ENCODE results near the gene DYNLL2.
A peak's percentile ranks its signal among the peaks of the same experiment; 100 is the strongest.
"Not testable (repeated sequence)": the region's sequence is repeated elsewhere in the genome, so short reads cannot be mapped to it uniquely, and the experiment has no call there.

DYNLL2 gene

GRCh38 chr17:58073266-58073665, 10.0 kb upstream of the DYNLL2 start:
- not testable (repeated sequence) for FAIRE-seq

DNA sequence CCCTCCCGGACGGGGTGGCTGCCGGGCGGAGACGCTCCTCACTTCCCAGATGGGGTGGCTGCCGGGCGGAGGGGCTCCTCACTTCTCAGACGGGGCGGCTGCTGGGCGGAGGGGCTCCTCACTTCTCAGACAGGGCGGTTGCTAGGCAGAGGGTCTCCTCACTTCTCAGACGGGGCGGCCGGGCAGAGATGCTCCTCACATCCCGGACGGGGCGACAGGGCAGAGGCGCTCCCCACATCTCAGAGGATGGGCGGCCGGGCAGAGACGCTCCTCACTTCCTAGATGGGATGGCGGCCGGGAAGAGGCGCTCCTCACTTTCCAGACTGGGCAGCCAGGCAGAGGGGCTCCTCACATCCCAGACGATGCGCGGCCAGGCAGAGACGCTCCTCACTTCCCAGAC, 8.8 kb upstream of the DYNLL2 start:
- not testable (repeated sequence) for FAIRE-seq

GRCh38 chr17:58079300-58080033, 3.8 kb upstream of the DYNLL2 start:
- no peak for FAIRE-seq

DNA sequence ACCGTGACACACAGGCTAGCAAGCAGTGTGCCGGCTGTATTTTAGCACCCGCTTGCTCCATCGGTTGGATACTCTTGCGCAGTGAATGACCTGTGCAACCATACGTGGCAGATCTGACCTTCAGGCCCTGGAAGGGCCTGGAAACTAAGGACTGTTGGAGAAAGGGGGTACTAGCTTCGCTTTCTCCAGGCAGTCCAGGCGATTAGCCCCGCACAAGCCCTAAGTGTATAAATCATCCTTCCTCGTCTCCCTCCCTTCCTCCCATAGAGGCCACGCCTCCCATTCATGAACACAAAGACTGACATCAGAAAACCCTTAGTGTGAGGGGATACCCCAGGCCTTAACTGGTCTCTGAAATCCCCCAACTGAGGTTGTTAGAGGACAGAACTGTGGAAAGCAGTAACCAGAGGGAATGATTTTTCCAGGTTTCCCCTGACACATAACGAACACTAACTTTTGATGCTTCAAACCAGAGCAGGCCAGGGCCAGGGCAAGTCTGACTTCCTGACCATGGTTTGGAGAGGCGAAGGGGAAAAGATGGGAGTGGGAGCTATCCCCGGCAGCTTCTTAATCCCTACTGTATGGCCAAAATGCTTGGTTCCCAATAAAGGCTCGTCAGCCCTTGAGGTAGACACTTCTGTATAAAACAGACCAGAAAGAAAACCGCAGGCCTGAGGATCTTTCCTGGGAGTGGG, 1.4 kb upstream of the DYNLL2 start:
- no peak for FAIRE-seq

- no peak for FAIRE-seq
Observed at GRCh38 chr17:58082341-58082869, 814 bp upstream of the DYNLL2 start.

DNA sequence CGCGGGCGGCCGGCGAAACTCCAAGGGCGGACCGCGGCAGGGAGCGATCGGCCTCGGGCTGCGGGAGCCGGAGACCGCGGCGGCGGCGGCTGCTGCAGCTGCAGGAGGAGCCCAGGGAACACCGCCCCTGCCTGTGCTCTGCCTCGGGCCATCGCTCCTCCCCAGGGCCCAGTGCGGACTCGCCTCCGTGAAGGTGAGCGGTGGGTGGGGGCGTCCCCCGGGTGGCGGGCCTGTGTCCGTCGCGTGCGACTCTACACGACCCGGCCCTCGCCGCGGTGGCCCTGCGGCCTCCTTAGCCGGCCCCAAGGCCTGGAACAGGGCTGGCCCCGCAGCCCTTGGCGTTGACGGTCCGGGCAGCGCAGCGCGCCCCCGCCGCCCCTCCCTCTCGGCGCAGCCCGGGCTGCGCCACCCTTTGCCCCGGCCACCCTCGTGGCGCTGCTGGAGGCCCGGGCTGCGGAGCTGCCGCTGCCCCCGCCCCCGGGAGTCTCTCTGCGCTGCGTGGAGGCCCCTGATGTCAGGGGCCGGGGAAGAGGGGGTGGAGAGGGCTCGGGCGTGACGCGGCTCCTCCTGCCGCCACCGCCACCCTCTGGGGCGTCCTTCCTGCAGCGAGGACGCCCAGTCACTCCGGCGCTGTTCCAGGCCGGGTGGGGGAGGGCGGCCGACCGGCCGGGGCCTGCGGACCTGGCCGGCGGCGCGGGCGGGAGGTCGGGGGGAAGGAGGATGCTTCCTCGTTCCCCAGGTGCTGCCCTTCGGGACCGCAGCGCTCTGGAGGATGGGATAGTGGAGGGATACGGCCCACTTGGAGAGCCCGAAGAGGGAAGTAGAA, 485 bp downstream of the DYNLL2 start:
- FAIRE-seq: no peak

DNA sequence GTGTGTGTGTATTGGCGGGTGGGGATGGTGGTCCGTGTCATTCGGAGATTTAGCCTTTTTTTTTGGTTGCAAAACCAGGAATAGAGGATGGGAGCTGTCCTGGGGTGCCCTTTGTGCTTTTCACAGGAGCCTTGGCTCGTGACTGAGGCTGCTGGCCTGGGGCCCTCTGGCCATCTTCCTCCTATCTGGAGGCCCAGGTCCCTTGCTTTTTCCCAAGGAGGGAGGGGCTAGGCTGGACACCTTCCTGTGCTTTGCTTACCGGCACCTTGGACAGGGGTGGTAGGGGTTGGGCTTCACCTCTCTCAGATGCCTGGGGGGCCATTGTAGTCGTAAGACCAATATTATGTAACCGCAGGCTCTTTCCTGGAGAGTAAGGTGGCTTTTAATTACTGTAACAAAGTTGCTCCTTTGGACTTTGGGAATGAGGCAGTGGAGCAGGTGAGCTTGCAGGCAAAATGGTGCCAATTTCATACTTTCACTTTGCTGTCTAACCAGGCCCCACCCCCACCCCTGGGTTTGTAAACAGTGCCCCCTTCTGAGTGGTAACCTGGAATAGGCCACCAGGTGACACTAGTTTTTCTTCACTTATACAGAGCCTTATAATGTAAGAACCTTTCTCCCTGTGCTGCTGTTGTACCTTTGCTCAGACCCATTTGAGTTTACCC, 1.2 kb downstream of the DYNLL2 start:
- FAIRE-seq: no peak

DNA sequence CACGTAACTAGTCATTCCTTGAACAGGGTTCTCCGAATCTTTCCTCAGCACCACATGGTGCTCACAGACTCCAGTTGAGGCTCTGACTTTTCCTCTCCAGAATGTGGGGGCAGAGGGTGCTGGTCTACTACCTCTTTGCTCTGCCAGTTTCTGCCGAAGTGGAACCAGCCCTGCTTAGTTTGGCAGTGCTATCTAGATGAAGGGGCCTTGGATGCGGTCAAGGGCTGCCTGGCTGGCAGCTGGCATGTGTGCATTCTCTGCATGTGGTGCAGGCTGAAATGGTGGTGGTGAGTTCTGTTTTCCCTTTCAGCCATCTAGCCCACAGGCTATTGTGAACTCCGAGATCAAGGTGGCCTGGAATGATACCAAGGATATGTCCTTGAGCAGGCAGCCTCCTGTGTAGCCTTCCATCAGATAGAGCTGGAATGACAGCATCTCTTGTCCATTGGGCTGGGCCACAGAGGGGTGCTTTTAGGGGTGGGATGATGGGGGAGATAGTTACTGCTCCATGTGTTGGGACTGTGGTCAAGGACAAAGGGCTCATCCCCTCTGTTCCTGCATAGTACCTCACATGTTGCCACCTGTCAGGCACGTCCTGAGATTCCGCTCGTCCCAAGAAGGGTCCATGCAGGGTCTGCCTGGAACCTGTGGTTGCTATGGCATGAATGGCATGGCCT, 2.0 kb downstream of the DYNLL2 start:
- FAIRE-seq: no peak

DNA sequence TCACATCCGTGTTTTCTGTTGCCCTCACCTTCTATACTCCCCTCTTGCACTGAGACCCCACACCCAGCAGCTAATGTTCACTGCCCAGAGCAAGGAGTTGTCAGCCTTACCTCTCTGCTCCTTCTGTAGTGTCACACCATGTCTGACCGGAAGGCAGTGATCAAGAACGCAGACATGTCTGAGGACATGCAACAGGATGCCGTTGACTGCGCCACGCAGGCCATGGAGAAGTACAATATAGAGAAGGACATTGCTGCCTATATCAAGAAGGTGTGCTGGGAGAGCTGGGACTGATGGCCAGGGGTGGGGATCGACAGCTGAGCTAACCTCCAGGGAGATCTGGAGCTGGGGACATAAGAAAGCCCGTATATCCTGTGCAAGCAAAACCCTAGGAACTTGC, 3.7 kb downstream of the DYNLL2 start:
- no peak for FAIRE-seq

DNA sequence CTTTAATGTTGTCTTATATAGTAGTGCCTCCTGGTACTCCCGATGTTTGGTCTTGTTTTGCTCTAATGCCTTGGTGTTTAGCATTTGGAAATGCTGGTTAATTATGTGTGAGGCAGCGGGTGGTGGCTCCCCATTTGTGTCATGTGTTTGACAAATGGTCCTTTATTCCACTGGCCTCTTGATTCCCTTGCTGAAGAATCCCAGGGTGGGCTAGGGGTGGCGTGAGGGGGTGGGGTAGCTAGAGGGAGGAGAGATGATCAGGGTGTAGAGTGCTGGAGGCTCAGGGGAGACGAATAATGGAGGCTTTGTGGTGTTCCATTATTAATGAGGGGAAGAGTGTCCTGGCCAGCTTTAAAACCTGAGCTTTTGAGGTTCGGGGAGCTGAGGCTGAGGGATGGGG, 5.4 kb downstream of the DYNLL2 start:
- no peak for FAIRE-seq

DNA sequence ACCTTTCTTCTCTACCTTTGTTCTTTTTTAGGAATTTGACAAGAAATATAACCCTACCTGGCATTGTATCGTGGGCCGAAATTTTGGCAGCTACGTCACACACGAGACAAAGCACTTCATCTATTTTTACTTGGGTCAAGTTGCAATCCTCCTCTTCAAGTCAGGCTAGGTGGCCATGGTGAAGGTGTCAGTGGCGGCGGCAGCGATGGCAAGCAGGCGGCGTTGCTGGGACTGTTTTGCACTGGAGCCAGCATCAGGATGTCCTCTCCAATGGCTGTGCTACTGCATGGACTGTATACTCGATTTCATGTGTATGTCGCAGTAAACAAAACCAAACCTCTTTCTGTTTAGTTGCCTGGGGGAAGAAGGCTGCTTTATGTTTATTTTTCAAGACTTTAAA, 5.9 kb downstream of the DYNLL2 start:
- FAIRE-seq: no peak

GRCh38 chr17:58091024-58091567, 7.9 kb downstream of the DYNLL2 start:
- no peak for FAIRE-seq

DNA sequence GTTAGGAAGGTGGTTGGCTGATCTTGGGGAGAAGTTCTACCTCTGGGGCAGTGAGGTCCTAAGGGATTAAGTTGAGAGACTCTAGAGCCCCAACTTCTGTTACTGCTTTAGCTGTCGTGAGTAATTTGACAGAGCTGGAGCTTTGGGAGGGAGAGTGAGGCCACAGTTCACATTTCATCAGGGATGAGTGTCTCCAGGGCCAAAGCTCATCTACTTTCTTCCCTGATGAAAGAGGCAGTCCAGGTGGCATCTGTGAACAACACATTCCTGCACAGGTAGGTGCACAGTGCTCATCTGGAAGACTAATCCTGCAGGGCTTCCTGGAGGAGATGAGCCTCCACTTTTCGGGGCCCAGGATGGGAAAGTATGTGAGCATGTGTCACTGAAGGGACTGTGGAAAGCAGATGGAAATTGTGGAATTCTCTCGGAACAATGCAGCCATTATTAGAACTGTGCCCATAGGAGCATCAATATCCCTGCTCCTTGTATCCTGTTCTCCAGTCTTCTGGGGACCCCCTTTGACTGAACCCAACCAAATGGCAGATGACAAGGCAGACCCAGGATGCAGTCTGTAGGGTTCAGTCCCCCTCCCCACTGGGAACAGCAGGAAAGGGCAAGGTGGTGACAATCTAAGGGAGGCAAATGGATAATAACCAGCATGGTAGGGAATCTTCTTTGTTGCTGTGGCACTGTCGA, 9.0 kb downstream of the DYNLL2 start:
- FAIRE-seq: no peak

DNA sequence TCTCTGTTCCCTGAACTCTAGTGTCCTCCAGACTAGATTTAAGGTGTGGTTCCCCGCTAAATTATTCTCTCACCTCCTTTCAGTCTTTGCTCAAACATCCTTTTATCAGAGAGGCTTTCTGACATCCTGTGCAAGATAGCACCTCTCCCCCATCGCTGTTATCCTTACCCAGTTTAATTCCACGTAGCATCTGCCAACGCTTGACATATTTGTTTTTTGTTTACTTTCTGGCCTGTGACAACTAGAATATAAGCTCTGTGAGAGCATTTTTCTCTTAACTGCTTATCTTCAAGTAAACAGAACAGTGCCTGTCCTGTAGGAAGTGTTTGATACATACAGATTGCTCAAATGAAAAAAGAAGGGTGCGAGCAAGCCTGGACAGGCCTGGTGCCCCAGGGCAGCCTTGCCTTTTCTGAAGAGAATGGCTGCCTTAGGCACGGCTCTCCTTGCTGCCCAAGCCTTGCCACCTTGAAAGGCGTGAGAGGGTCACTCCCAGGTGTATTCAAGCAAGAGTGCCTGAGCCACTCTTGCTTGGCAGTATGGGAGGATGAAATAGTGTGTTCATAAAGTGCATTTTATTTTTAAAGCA, 9.7 kb downstream of the DYNLL2 start:
- no peak for FAIRE-seq

- FAIRE-seq: no peak
Observed at GRCh38 chr17:58094118-58094517, 10.9 kb downstream of the DYNLL2 start.

- FAIRE-seq: no peak
Observed at GRCh38 chr17:58096892-58097291, 13.7 kb downstream of the DYNLL2 start.

GRCh38 chr17:58097384-58098088, 14.3 kb downstream of the DYNLL2 start:
- FAIRE-seq: peak; percentile 3

GRCh38 chr17:58100506-58100905, 17.3 kb downstream of the DYNLL2 start:
- FAIRE-seq: no peak

GRCh38 chr17:58101898-58102297, 18.7 kb downstream of the DYNLL2 start:
- not testable (repeated sequence) for FAIRE-seq

- FAIRE-seq: no peak
Observed at GRCh38 chr17:58105093-58105492, 21.9 kb downstream of the DYNLL2 start.

All from A204.1 (cell line).